PC-3 (cell line): ENCODE data around the gene ACVR1B. TPM values are rescaled to one million over a fixed set of nuclear protein-coding genes. Genes with fewer than 3 reads are reported as not detected.

Experiments used
- ATAC-seq: fragments of 200-7000 bp; cut with Tn5 transposase; 2 replicates; pipeline ENCODE4 v1.9.1; 2020; ENCODE audit warnings: mild to moderate bottlenecking, moderate library complexity
- BruUV-seq: library from RNA; stranded (reverse); fragments of 400-500 nt; replicated peaks from 2 replicates; lab custom pipeline; 2021; lab: Mats Ljungman, UMichigan
- CTCF ChIA-PET: fragments of 300-600 bp; sonication (Branson Sonifier 250); formaldehyde crosslinking; loops from one replicate; lab custom pipeline; 2022; ENCODE audit warnings: antibody characterized with exemption; lab: Charles Lee
- POLR2A ChIA-PET: fragments of 300-600 bp; sonication (Branson Sonifier 250); formaldehyde crosslinking; loops from one replicate; lab custom pipeline; 2022; ENCODE audit warnings: antibody characterized with exemption; ENCODE audit not compliant: unreplicated experiment; lab: Charles Lee
- DNase-seq: peaks from one replicate; pipeline ENCODE4 v3.0.0-alpha.2; 2015
- H2AFZ ChIP-seq: fragments of 300-600 bp; sonication (generic); 2 replicates; pipeline ENCODE4 v1.6.0; 2016; ENCODE audit warnings: antibody characterized with exemption, low read length
- H3F3A ChIP-seq: fragments of 300-600 bp; sonication (generic); one replicate; pipeline ENCODE4 v1.6.0; 2017; ENCODE audit warnings: antibody characterized with exemption, low read length, control low read depth, mild to moderate bottlenecking; ENCODE audit not compliant: unreplicated experiment
- H3K27ac ChIP-seq: fragments of 300-600 bp; sonication (generic); 2 replicates; pipeline ENCODE4 v1.5.1; 2016; ENCODE audit warnings: mild to moderate bottlenecking, low read length
- H3K27me3 ChIP-seq: fragments of 300-600 bp; sonication (generic); 2 replicates; pipeline ENCODE4 v1.6.1; 2016; ENCODE audit warnings: low read length, mixed read lengths
- H3K36me3 ChIP-seq: fragments of 300-600 bp; sonication (generic); 2 replicates; pipeline ENCODE4 v1.6.1; 2016; ENCODE audit warnings: low read depth, mixed run types, low read length, mixed read lengths
- H3K4me1 ChIP-seq: fragments of 300-600 bp; sonication (generic); 2 replicates; pipeline ENCODE4 v1.5.1; 2016; ENCODE audit warnings: low read length; ENCODE audit not compliant: insufficient read depth
- H3K4me2 ChIP-seq: fragments of 300-600 bp; sonication (generic); 2 replicates; pipeline ENCODE4 v1.6.0; 2016; ENCODE audit warnings: low read length
- H3K4me3 ChIP-seq: fragments of 300-600 bp; sonication (generic); 2 replicates; pipeline ENCODE4 v1.5.1; 2016; ENCODE audit warnings: mild to moderate bottlenecking, low read length, mixed read lengths
- H3K79me2 ChIP-seq: fragments of 300-600 bp; sonication (generic); 2 replicates; pipeline ENCODE4 v1.6.1; 2017; ENCODE audit warnings: low read length, mixed read lengths
- H3K9ac ChIP-seq: fragments of 300-600 bp; sonication (generic); 2 replicates; pipeline ENCODE4 v1.6.0; 2016; ENCODE audit warnings: mild to moderate bottlenecking, low read length
- H3K9me2 ChIP-seq: fragments of 300-600 bp; sonication (generic); replicated peaks from 2 replicates; pipeline ENCODE4 v1.6.1; 2016; ENCODE audit warnings: mixed run types, low read length, mixed read lengths
- H3K9me3 ChIP-seq: fragments of 300-600 bp; sonication (generic); 2 replicates; pipeline ENCODE4 v1.6.1; 2016; ENCODE audit warnings: low read length, mixed read lengths
- H4K20me1 ChIP-seq: fragments of 300-600 bp; sonication (generic); 2 replicates; pipeline ENCODE4 v1.6.1; 2016; ENCODE audit warnings: low read length, mixed read lengths
- CTCF ChIP-seq: fragments of 300-600 bp; sonication (generic); conservative IDR thresholded peaks from 2 replicates; pipeline ENCODE4 v1.5.1; 2017; ENCODE audit warnings: antibody characterized with exemption, low read depth, mild to moderate bottlenecking, low read length
- EZH2 ChIP-seq: fragments of 300-600 bp; sonication (generic); IDR thresholded peaks from one replicate; pipeline ENCODE4 v1.6.1; 2017; ENCODE audit warnings: antibody characterized with exemption, mild to moderate bottlenecking, low read length; ENCODE audit not compliant: unreplicated experiment
- EZH2phosphoT487 ChIP-seq: fragments of 300-600 bp; sonication (generic); IDR thresholded peaks from 2 replicates; pipeline ENCODE4 v1.6.1; 2018; ENCODE audit warnings: mild to moderate bottlenecking, antibody characterized with exemption, low read length, borderline replicate concordance
- intact Hi-C: fragments of 100-400 bp; cut with micrococcal nuclease; formaldehyde crosslinking; loops from 2 replicates; pipeline ENCODE4 v1.9.0; 2023
- total RNA-seq: library from RNA; depleted of rRNA; stranded (reverse); fragments of >200 nt; gene quantifications from 2 replicates; pipeline ENCODE4 v1.2.3, GENCODE V29; 2014

The ACVR1B gene
- total RNA-seq, 1 experiment from 2014 or later = 9.8 TPM

GRCh38 chr12:51913071-51914033, 38.1 kb upstream of the ACVR1B start:
- TF ChIP-seq EZH2 (no peak), CTCF (0 out of 2 replicates have a peak, but pooled peaks have one; percentile 35), EZH2phosphoT487 (no peak)

GRCh38 chr12:51914034-51914923, 37.2 kb upstream of the ACVR1B start:
- Histone ChIP-seq H3F3A (no peaks in the 10 kb centered on the region), H3K4me2 (no peak overlapping the region), H4K20me1 (no peaks in the 10 kb centered on the region), H3K9ac (no peak overlapping the region), H3K79me2 (no peaks in the 10 kb centered on the region), H3K36me3 (no peaks in the 10 kb centered on the region), H3K27me3 (no peaks in the 10 kb centered on the region), H3K9me2 (no peaks in the 10 kb centered on the region), H2AFZ (no peak overlapping the region), H3K9me3 (no peaks in the 10 kb centered on the region), H3K4me1 (no peaks in the 10 kb centered on the region), H3K4me3 (no peak overlapping the region), H3K27ac (no peak overlapping the region)
- ChIA-PET CTCF (no interaction called here), POLR2A (no interaction called here)
- BruUV-seq = no TSS peak
- ATAC-seq (no peak), DNase-seq (no peak)
- no peak for TF ChIP-seq EZH2
- TF ChIP-seq EZH2phosphoT487 = no peak
- intact Hi-C loops = no loop called here

More at GRCh38 chr12:51913071-51914033, 38.1 kb upstream of the ACVR1B start:
- ATAC-seq (no peak), DNase-seq (no peak)
- no peaks in the 10 kb centered on the region for H3K27me3 ChIP-seq
- H3F3A ChIP-seq = no peaks in the 10 kb centered on the region
- ChIA-PET CTCF (no interaction called here), POLR2A (no interaction called here)
- H3K4me2 ChIP-seq = no peak overlapping the region
- H3K79me2 ChIP-seq = no peaks in the 10 kb centered on the region
- no TSS peak for BruUV-seq
- no peaks in the 10 kb centered on the region for H3K36me3 ChIP-seq
- no peaks in the 10 kb centered on the region for H3K9me3 ChIP-seq
- no peak overlapping the region for H3K9ac ChIP-seq
- intact Hi-C loops = no loop called here
- no peak overlapping the region for H2AFZ ChIP-seq
- no peaks in the 10 kb centered on the region for H3K4me1 ChIP-seq
- no peaks in the 10 kb centered on the region for H4K20me1 ChIP-seq
- H3K9me2 ChIP-seq = no peaks in the 10 kb centered on the region
- H3K4me3 ChIP-seq = no peak overlapping the region
- H3K27ac ChIP-seq = no peak overlapping the region

- Histone ChIP-seq H3K79me2 (no peaks in the 10 kb centered on the region), H3K36me3 (no peaks in the 10 kb centered on the region), H3K9ac (no peak overlapping the region), H3K27ac (no peak overlapping the region), H3K4me2 (no peak overlapping the region), H3K9me2 (no peaks in the 10 kb centered on the region), H4K20me1 (no peaks in the 10 kb centered on the region), H3K9me3 (no peaks in the 10 kb centered on the region), H3K4me3 (no peak overlapping the region), H3K27me3 (no peaks in the 10 kb centered on the region), H2AFZ (no peak overlapping the region), H3K4me1 (no peaks in the 10 kb centered on the region), H3F3A (no peaks in the 10 kb centered on the region)
- DNase-seq = no peak
- ChIA-PET CTCF (no interaction called here), POLR2A (no interaction called here)
- intact Hi-C loops = no loop called here
- BruUV-seq = no TSS peak
- no peak for ATAC-seq
- no peak for TF ChIP-seq EZH2phosphoT487
- no peak for TF ChIP-seq EZH2
- TF ChIP-seq CTCF = no peak
These were observed 36.4 kb upstream of the ACVR1B start for GRCh38 chr12:51915003-51915625.
